GM12878 (cell line): ENCODE results near the gene PRODH. TPM values are rescaled to one million over a fixed set of nuclear protein-coding genes. Genes with fewer than 3 reads are reported as not detected.

ENCODE experiments used
- ATAC-seq: fragments of 200-7000 bp; cut with Tn5 transposase; 3 replicates; pipeline ENCODE4 v1.9.1; 2020; ENCODE audit warnings: mild to moderate bottlenecking, moderate library complexity
- BruUV-seq: library from RNA; stranded (reverse); fragments of 400-500 nt; replicated peaks from 2 replicates; lab custom pipeline; 2021; lab: Mats Ljungman, UMichigan
- CTCF ChIA-PET: fragments of 300-600 bp; sonication (Branson Sonifier 250); formaldehyde crosslinking; extraction: SDS; loops from one replicate; lab custom pipeline; 2021; ENCODE audit warnings: inconsistent platforms; lab: Yijun Ruan, JAX
- POLR2A ChIA-PET: fragments of 350-600 bp; formaldehyde crosslinking; extraction: SDS; loops from one replicate; lab custom pipeline; 2021; ENCODE audit warnings: inconsistent platforms; lab: Charles Lee
- RAD21 ChIA-PET: fragments of 300-600 bp; sonication (Branson Sonifier 250); formaldehyde crosslinking; loops from one replicate; lab custom pipeline; 2023; ENCODE audit warnings: antibody characterized with exemption; ENCODE audit not compliant: unreplicated experiment; lab: Charles Lee
- SMC1A ChIA-PET: fragments of 300-600 bp; sonication (Branson Sonifier 250); formaldehyde crosslinking; loops from one replicate; lab custom pipeline; 2023; ENCODE audit not compliant: unreplicated experiment, uncharacterized antibody; lab: Charles Lee
- DNase-seq: peaks from one replicate; pipeline ENCODE4 v3.0.0-alpha.2; 2011; ENCODE audit warnings: low read depth, low spot score
- FAIRE-seq: peaks from 3 replicates; lab custom pipeline; 2011; peaks lifted over from hg19 to GRCh38; lab: Jason Lieb, UNC
- H2AFZ ChIP-seq: 2 replicates; pipeline ENCODE4 v1.6.0; 2011; ENCODE audit warnings: low read depth, low read length, control low read depth; ENCODE audit not compliant: control insufficient read depth
- H3K27ac ChIP-seq: 2 replicates; pipeline ENCODE4 v1.5.1; 2011; ENCODE audit warnings: control low read depth; ENCODE audit not compliant: control insufficient read depth, insufficient read depth
- H3K27me3 ChIP-seq, 2 experiments: replicated peaks in 1 of 2; 2 replicates each; pipeline versions ENCODE4 v1.6.0 to v1.6.1; 2011; ENCODE audit warnings: low read length in 1 of 2; ENCODE audit not compliant: control insufficient read depth in 2 of 2, insufficient read depth in 2 of 2
- H3K36me3 ChIP-seq, 2 experiments: 2 replicates each; pipeline ENCODE4 v1.5.1; 2011; ENCODE audit warnings: low read length in 1 of 2; ENCODE audit not compliant: control insufficient read depth in 2 of 2, insufficient read depth in 2 of 2
- H3K4me1 ChIP-seq: 2 replicates; pipeline ENCODE4 v1.6.1; 2011; ENCODE audit warnings: mild to moderate bottlenecking, low read length, moderate library complexity, mixed read lengths; ENCODE audit not compliant: control insufficient read depth, insufficient read depth
- H3K4me2 ChIP-seq: 2 replicates; pipeline ENCODE4 v1.6.0; 2011; ENCODE audit warnings: control low read depth; ENCODE audit not compliant: control insufficient read depth, insufficient read depth
- H3K4me3 ChIP-seq: fragments of 200-600 bp; sonication (generic); 2 replicates; pipeline ENCODE4 v1.5.1; 2016
- H3K79me2 ChIP-seq: 2 replicates; pipeline ENCODE4 v1.6.0; 2011; ENCODE audit warnings: low read length; ENCODE audit not compliant: control insufficient read depth, insufficient read depth
- H3K9ac ChIP-seq: 2 replicates; pipeline ENCODE4 v1.8.0; 2011; ENCODE audit warnings: low read length, control low read depth, mixed read lengths; ENCODE audit not compliant: control insufficient read depth, insufficient read depth
- H3K9me3 ChIP-seq: replicated peaks from 3 replicates; pipeline ENCODE4 v1.5.1; 2011; ENCODE audit warnings: mild to moderate bottlenecking, low read length; ENCODE audit not compliant: control insufficient read depth, insufficient read depth
- H4K20me1 ChIP-seq: 2 replicates; pipeline ENCODE4 v1.6.0; 2011; ENCODE audit not compliant: control insufficient read depth, insufficient read depth
- BACH1 ChIP-seq: fragments of 450-650 bp; IDR thresholded peaks from 2 replicates; pipeline ENCODE4 v1.6.1; 2017; ENCODE audit warnings: mild to moderate bottlenecking, borderline replicate concordance
- CBX3 ChIP-seq: fragments of 200-600 bp; sonication (generic); IDR thresholded peaks from 2 replicates; pipeline ENCODE4 v1.6.1; 2016; ENCODE audit warnings: low read depth, borderline replicate concordance
- CHD2 ChIP-seq: IDR thresholded peaks from 2 replicates; pipeline ENCODE4 v1.6.1; 2011; ENCODE audit warnings: low read depth, low read length, improper control_type of control experiment, borderline replicate concordance
- DPF2 ChIP-seq: fragments of 450-650 bp; IDR thresholded peaks from 2 replicates; pipeline ENCODE4 v1.6.1; 2017; ENCODE audit warnings: mild to moderate bottlenecking
- ELK1 ChIP-seq: IDR thresholded peaks from 2 replicates; pipeline ENCODE4 v1.6.1; 2012; ENCODE audit warnings: low read depth, low read length, improper control_type of control experiment
- FOXK2 ChIP-seq: fragments of 450-650 bp; IDR thresholded peaks from 2 replicates; pipeline ENCODE4 v1.6.1; 2017; ENCODE audit warnings: mild to moderate bottlenecking, moderate library complexity
- HDAC2 ChIP-seq: fragments of 200-600 bp; sonication (generic); IDR thresholded peaks from 2 replicates; pipeline ENCODE4 v1.6.1; 2017
- HDAC6 ChIP-seq: fragments of 200-600 bp; sonication (generic); IDR thresholded peaks from one replicate; pipeline ENCODE4 v1.8.0; 2017; ENCODE audit warnings: antibody characterized with exemption; ENCODE audit not compliant: unreplicated experiment
- IRF4 ChIP-seq: IDR thresholded peaks from 2 replicates; pipeline ENCODE4 v1.6.1; 2011; ENCODE audit warnings: low read depth, low read length
- MEF2B ChIP-seq: fragments of 450-650 bp; IDR thresholded peaks from 2 replicates; pipeline ENCODE4 v1.6.1; 2018; ENCODE audit warnings: mild to moderate bottlenecking, moderate library complexity; ENCODE audit not compliant: partially characterized antibody, poor library complexity, severe bottlenecking
- RAD51 ChIP-seq: fragments of 450-650 bp; IDR thresholded peaks from 2 replicates; pipeline ENCODE4 v1.6.1; 2016; ENCODE audit warnings: moderate library complexity, mild to moderate bottlenecking, inconsistent platforms
- SMAD1 ChIP-seq: fragments of 450-650 bp; IDR thresholded peaks from 2 replicates; pipeline ENCODE4 v1.6.1; 2018; ENCODE audit warnings: mild to moderate bottlenecking, low read depth; ENCODE audit not compliant: partially characterized antibody
- SP1 ChIP-seq: IDR thresholded peaks from one replicate; pipeline ENCODE4 v1.6.1; 2011; ENCODE audit warnings: low read depth, low read length
- TAF1 ChIP-seq: IDR thresholded peaks from 2 replicates; pipeline ENCODE4 v1.6.1; 2011; ENCODE audit warnings: mild to moderate bottlenecking, low read depth, low read length, borderline replicate concordance
- ZNF217 ChIP-seq: fragments of 450-650 bp; IDR thresholded peaks from 2 replicates; pipeline ENCODE4 v1.6.1; 2017; ENCODE audit warnings: antibody characterized with exemption, mild to moderate bottlenecking
- ZNF24 ChIP-seq: fragments of 450-650 bp; IDR thresholded peaks from 2 replicates; pipeline ENCODE4 v1.6.1; 2017; ENCODE audit warnings: antibody characterized with exemption, mild to moderate bottlenecking
- ZNF592 ChIP-seq: fragments of 450-650 bp; IDR thresholded peaks from 2 replicates; pipeline ENCODE4 v1.6.1; 2017; ENCODE audit warnings: mild to moderate bottlenecking, moderate library complexity
- WGBS: methylation state at CpG from one replicate; pipeline ENCODE4 v1.1.6; 2016; ENCODE audit warnings: low lambda C conversion rate; ENCODE audit not compliant: insufficient replicate concordance, insufficient coverage; ENCODE audit errors: missing lambda C conversion rate; 5-methylcytosine and 5-hydroxymethylcytosine counted together
- in situ Hi-C: fragments of 300-500 bp; cut with MboI; formaldehyde crosslinking; loops from 9 replicates; pipeline ENCODE4 v1.14.3; 2018; ENCODE audit warnings: mixed read lengths
- intact Hi-C: fragments of 100-400 bp; cut with micrococcal nuclease; formaldehyde crosslinking; loops from one replicate; pipeline ENCODE4 v1.14.2; 2022; ENCODE audit not compliant: unreplicated experiment
- polyA plus RNA-seq, 11 experiments: library from polyadenylated mRNA; depleted of rRNA in 4 of 11; unstranded in 6 of 11; stranded (reverse) in 5 of 11; fragments of >200 nt; fragmentation: Nextera tagmentation in 4 of 11; fragmentation: Illumina TruSeq in 1 of 11; extraction: Ambion mirVana in 4 of 11; extraction: Trizol in 1 of 11; gene quantifications; 1 replicate in 1 of 11; 2 replicates in 10 of 11; pipeline versions ENCODE4 v1.2.1 to v1.2.3, GENCODE V29; 2011 to 2016; ENCODE audit warnings: inconsistent platforms in 2 of 11, missing spikeins in 2 of 11, low read depth in 1 of 11
- total RNA-seq, 4 experiments: library from RNA; depleted of rRNA in 3 of 4; stranded (reverse); fragments of >200 nt in 3 of 4; fragmentation: Illumina TruSeq in 1 of 4; extraction: Trizol in 1 of 4; gene quantifications; 2 replicates each; pipeline versions ENCODE4 v1.2.1 to v1.2.3, GENCODE V29; 2013 to 2021
- TF ChIP-seq, protein P1 (sequence below): IDR thresholded peaks from 2 replicates; pipeline ENCODE4 v1.6.1; 2012; ENCODE audit warnings: low read depth, low read length, improper control_type of control experiment
- TF ChIP-seq, protein P2 (sequence below): IDR thresholded peaks from 2 replicates; pipeline ENCODE4 v1.6.1; 2011; ENCODE audit warnings: borderline replicate concordance, low read depth, mild to moderate bottlenecking, moderate library complexity, mixed read lengths, low read length; ENCODE audit not compliant: insufficient read depth; ENCODE audit errors: extremely low read length

Gene PRODH
- total and polyA plus RNA-seq, 10 of the 15 experiments (the other 5 are each of a cell fraction or from before 2014, with no cell fraction given), result 0.03 to 0.10 (median 0.07) TPM; not detected in 6

DNA sequence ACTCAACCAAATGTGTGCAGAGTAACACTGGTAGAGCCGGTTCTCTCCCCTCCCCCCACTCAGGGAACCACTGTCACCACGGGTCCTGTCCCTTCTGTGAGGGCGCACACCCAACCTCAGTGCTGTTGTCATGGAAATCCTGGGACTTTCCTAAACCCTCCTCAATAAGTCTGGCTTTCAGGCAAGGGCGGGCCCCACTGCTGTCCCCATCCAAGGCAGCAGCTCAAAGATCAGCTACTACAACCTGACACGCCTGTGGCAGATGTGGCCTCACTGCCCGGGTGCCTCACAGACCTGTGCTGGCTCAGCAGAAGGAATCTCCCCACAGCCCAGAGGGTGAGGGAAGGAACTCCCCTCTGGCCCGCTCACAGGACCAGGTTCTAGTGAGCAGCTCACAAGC lies 2.2 kb downstream of the PRODH start:
- ATAC-seq, result peak; percentile 72
- in situ Hi-C loops (no loop called here), intact Hi-C loops (no loop called here)
- no peaks in the 10 kb centered on the region for H4K20me1 ChIP-seq
- ChIA-PET RAD21 (no interaction called here), POLR2A (no interaction called here), SMC1A (no interaction called here), CTCF (no interaction called here)
- no peak overlapping the region for H3K4me2 ChIP-seq
- H3K4me1 ChIP-seq, result no peaks in the 10 kb centered on the region
- no peak overlapping the region for H3K9ac ChIP-seq
- H3K27ac ChIP-seq, result no peak overlapping the region
- no peaks in the 10 kb centered on the region for H3K27me3 ChIP-seq
- no peak overlapping the region for H2AFZ ChIP-seq
- no peak overlapping the region for H3K4me3 ChIP-seq
- no peak for FAIRE-seq
- no peak for DNase-seq
- H3K79me2 ChIP-seq, result no peaks in the 10 kb centered on the region
- no peaks in the 10 kb centered on the region for H3K36me3 ChIP-seq
- BruUV-seq, result no TSS peak
- no peaks in the 10 kb centered on the region for H3K9me3 ChIP-seq
- whole genome bisulfite sequencing, result no CpG with 5 or more reads among the region's 7 CpGs
- TF ChIP-seq MEF2B (no peak), HDAC6 (no peak), ZNF592 (no peak), RAD51 (no peak), IRF4 (no peak), FOXK2 (no peak), CBX3 (no peak), SMAD1 (no peak), ELK1 (no peak), DPF2 (no peak), CHD2 (no peak), ZNF217 (no peak), ZNF24 (no peak), TAF1 (no peak), HDAC2 (no peak), BACH1 (no peak), SP1 (no peak)
- TF ChIP-seq, protein P1, sequence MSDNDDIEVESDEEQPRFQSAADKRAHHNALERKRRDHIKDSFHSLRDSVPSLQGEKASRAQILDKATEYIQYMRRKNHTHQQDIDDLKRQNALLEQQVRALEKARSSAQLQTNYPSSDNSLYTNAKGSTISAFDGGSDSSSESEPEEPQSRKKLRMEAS, result no peak
- TF ChIP-seq, protein P2, sequence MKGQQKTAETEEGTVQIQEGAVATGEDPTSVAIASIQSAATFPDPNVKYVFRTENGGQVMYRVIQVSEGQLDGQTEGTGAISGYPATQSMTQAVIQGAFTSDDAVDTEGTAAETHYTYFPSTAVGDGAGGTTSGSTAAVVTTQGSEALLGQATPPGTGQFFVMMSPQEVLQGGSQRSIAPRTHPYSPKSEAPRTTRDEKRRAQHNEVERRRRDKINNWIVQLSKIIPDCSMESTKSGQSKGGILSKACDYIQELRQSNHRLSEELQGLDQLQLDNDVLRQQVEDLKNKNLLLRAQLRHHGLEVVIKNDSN, result no peak
